GM21786 (cell line): Measurements from ENCODE around the gene SLC12A8.
A peak's percentile ranks its signal among the peaks of the same experiment; 100 is the strongest.

ENCODE experiments used
- ATAC-seq: cut with Tn5 transposase; IDR thresholded peaks from one replicate; pipeline ENCODE4 v1.9.1; 2021; ENCODE audit not compliant: unreplicated experiment

Gene SLC12A8

DNA sequence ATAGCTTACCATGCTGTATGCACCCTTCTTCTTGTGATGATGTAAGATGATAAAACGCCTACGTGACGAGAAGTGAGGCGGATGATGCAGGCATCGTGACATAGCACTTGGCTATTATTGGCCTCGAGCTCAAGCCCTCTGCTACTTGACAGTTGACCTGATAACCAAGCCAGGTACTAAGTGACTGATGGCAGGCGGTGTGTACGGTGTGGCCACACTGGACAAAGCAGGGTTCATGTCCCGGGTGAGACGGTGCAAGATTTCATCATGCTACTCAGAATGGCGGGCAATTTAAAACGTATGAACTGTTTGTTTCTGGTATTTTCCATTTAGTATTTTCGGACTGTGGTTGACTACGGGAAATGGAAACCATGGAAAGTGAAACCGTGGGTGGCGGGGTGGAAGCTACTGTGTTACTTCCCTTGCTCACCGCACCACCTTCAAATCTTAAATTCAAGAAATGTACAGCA is 57.7 kb downstream of the SLC12A8 start:
- ATAC-seq, result no peak

DNA sequence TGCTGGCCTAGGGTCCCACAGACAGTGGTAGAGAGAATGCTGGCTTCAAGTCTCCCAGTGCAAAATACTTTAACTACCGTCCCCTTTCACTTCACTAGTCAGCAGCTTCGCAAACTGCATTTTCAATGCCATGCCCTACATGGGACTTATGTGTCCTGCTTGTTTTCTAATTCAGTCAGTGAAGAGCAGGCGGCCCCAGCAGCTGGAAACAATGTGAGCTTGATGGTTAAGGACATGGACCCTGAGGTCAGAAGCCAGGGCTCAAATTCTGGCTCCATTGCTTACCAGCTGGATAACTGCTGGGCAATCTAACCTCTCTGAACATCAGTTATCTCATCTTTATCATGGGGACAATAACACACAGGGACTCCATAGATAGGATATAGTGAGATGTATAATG is 58.4 kb downstream of the SLC12A8 start:
- no peak for ATAC-seq

DNA sequence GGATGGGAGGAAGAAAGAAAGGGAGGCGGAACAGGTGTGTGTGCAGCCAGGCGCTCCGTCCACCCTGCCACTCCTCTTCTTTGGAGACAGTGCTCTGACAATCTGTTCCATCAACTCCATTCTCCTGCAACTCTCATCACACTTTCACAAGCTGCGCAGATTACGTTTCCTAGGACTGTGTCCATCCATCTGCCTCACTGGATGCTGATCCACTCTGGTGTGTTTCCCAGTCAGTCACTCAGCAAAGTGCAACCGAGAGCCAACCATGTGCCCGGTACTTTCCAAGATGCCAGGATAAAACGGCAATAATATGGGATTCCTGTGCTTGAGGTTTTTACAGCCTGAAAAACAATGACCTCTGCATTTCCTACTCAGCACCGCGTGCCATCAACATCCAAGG is 59.6 kb downstream of the SLC12A8 start:
- ATAC-seq, result no peak

DNA sequence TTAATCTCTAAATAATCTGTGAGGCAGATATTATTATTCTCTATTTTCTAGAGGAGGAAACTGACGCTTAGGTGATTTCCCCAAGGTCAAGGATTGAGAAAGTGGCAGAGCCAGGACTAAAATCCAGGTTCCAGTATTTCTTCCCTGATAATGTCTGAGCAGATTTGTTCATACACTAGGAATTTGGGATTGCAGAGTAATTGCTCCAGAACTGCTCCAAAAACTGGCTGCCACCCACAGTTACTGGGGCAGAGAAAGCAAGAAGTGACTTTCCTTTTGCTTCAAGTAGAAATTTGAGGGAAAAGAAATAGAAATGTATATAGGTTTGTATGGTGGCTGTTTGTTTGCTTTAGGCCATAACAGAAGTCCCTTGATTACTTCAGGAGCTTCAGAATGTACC is 60.6 kb downstream of the SLC12A8 start:
- no peak for ATAC-seq

GRCh38 chr3:125151442-125151817 is 61.1 kb downstream of the SLC12A8 start:
- ATAC-seq, result no peak

- ATAC-seq, result no peak
Observed at GRCh38 chr3:125150525-125151441, 61.8 kb downstream of the SLC12A8 start.

- ATAC-seq, result no peak
Observed at GRCh38 chr3:125149462-125149861, 63.1 kb downstream of the SLC12A8 start.

GRCh38 chr3:125148836-125149235 is 63.7 kb downstream of the SLC12A8 start:
- ATAC-seq, result peak; percentile 42

GRCh38 chr3:125148016-125148812 is 64.3 kb downstream of the SLC12A8 start:
- ATAC-seq, result no peak

GRCh38 chr3:125147491-125147820 is 65.1 kb downstream of the SLC12A8 start:
- ATAC-seq, result peak; percentile 5

DNA sequence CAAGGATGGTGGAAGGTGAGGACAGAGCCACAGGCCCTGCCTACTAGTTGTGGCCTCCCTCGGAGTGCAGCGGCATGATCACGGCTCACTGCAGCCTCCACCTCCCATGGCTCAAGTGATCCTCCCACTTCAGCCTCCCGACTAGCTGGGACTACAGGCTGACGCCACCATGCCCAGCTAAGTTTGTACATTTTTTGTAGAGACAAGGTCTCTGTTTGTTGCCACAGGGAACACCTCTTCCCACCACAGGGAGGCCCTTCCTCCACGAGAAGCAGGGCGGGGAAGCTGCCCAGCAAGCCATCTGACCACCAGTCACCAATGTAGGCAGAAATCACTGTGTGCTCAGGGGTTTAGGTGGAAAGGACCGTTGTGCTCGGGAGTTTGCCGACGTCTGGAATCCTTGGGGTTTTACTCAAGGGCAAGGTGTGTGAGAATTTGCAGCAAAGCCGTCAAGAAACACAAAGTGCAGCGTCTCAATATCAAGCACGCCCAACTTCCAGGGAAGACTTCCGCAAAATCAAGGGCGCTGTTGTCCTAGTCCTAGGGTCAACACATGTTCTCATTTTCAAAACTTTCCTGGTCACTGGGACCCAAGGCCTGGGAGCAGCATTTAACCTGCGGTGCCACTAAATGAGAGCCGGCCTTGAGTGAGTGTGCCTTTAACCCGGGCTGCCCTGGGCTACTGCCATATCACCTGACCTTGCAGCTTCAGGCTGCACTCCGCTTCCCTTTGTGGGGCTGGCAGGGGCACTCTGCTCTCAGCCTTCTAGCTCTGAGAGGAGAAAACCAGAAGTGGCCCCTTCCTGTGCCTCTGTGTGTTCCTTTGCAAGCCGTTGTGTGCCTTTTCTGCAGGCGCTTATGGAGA is 65.7 kb downstream of the SLC12A8 start:
- ATAC-seq, result peak; percentile 42

- no peak for ATAC-seq
Observed at GRCh38 chr3:125145751-125146475, 66.6 kb downstream of the SLC12A8 start.

- ATAC-seq, result no peak
Observed at GRCh38 chr3:125144653-125145314, 67.8 kb downstream of the SLC12A8 start.

DNA sequence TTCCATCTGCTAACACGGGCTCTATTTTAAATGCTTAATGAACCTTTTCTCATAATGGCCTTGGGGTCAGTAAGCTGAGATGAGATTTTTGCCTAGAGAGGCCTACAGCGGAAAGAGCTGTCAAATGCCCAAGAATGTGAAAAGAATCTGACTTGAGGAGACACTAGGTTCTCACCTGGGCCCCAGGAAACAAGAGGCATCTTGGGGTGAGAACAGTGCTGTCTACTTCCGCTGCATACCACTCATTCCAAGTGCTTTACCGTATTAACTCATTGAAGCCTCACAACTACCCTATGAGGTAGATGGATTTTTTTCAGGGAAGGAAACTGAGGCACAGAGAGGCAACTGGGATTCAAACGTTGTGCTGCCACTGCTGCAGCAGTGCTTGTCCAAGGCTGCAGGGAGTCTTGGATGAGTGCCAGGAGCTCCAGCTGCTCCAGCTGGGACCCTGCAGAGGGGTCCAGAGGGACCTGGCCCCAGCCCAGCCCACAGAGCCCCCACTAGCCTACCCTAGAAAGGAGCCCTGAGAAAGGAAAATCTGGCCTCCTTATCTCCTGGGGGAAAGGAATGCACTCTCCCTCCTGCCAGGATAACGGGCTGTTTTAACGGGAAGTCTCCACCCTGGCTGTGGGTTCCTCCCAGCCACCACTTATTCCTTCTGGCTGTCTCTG is 68.4 kb downstream of the SLC12A8 start:
- no peak for ATAC-seq

GRCh38 chr3:125143538-125143937 is 69.0 kb downstream of the SLC12A8 start:
- ATAC-seq, result no peak

- no peak for ATAC-seq
Observed at GRCh38 chr3:125142940-125143339, 69.6 kb downstream of the SLC12A8 start.

GRCh38 chr3:125142420-125142778 is 70.1 kb downstream of the SLC12A8 start:
- ATAC-seq, result no peak

DNA sequence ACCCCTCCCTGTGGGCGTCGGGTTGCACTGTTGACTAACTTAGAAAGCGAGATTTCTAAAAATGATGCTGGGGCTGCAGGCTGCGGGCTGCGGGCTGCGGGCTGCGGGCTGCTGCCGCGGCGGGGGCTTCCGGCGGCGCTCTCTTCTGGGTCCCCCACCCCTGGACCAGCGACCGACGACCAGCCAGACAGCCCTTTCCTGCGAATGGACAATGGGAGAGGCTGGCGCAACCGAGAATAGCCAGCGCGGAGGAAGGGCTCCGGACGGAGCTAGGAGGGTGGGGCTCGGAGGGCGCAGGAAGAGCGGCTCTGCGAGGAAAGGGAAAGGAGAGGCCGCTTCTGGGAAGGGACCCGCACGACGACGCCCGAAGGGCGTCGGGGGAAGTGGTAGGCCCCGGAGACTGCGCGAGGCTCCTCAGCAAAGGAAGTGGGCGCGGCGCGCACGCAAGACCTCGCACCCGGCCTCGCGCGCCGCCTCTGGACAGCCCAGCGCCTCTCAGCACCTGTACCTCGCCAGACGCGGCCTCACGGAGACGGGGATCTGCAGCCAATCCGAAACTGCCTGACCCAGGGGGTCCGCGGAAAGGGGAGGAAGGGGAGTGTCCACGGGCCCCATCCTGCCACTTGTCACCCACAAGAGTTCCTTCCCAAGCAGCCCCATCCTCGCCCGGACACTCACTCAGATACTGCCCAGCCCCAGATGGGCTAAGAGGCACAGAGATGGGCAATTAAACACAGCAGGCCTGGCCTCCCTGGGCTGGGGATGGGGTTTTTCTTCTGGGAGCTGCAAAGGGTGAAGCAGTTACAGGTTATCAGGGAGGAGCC is 70.7 kb downstream of the SLC12A8 start:
- ATAC-seq, result peak; percentile 59
